ENCODE results near the gene CDC42EP5.

CDC42EP5 gene

GRCh38 chr19:54461613-54462012 is 11.5 kb downstream of the CDC42EP5 start:
- DNase-seq, result no peak

DNA sequence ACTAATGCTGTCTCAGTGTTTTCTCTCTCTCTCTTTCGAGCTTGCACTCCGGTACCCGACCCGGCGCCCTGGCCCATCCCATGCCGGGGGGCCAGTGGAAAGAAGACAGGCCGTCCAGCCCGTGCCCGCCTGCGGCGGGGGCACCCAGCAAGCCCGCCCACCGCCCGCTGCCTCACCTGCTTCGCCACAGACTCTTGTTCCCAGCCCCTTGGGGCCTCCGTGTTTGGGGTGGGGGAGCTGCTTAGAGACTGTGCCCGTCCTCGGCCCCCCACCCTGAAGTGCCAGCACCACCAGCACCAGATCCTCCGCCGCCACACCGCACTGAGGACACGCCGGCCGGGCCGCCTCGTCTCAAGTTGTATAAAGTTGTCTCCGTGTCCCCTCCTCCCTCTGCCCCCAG is 11.9 kb downstream of the CDC42EP5 start:
- no peak for DNase-seq

GRCh38 chr19:54460230-54461005 is 12.7 kb downstream of the CDC42EP5 start:
- no peak for DNase-seq

DNA sequence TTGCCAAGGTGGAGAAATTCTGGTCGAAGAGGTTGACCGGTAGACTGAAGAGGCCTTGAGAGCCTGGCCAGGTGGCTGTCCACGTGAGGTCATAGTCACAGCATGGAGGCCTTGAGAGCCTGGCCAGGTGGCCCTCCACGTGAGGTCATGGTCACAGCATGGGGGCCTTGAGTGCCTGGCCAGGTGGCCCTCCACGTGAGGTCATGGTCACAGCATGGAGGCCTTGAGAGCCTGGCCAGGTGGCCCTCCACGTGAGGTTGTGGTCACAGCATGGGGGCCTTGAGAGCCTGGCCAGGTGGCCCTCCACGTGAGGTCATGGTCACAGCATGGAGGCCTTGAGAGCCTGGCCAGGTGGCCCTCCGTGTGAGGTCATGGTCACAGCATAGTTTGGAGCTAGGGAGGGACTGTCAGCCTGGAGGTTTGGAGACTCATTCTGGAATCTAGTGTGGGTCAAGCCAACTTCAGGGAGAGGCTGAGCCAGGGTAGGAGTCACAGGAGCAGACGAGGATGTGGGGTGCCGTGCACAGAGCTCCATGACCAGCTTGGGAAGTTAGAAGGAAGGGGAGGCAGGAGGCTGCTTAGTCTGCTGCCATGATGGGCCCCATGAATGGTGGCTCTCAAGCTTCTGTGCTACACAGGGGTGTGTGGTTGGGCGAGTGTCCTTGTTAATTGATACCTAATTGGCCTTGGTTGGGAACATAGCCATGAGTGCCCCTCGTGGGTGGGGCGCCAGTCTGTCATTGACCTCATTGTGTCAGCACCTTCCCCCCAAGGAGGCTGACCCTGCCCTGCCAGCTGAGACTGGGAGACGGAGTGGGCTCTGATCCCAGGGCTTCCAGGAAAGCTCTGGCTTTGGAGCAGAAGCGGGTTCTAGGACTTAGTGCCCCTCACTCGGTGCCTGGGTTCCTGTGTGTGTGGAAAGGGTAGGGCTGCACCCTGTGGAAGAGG is 13.5 kb downstream of the CDC42EP5 start:
- no peak for DNase-seq

DNA sequence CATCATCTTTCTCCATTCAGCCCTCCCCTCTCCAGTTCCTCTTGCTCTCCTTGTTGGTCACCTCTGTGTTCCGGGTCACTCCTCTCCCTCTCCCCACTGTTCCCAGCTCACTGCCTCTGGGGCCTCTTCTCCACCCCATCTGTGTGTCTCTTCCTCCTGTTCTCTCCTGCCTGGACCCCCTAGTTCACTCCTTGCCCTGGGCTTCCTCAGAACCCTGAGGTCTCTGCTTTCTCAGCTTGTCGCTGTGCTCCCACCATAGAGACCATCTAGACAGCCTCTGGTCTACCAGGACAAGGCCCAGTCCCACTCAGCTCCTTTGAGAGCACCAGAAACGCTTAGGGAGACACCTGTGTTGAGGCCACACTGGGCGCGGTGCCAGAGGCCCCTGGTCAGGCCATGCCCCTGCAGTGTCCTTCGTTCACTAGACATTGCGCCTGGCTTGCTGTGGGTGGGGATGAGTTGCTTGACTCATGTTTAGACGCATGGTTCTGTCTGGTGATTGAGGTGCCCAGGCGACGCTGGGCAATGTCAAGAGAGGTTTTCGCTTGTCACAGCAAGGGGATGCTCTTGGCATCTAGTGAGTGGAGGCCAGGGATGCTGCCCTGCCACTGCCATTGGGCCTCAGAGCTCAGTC is 14.3 kb downstream of the CDC42EP5 start:
- DNase-seq, result no peak

- DNase-seq, result no peak
Measured at GRCh38 chr19:54457773-54458647, 15.1 kb downstream of the CDC42EP5 start.

DNA sequence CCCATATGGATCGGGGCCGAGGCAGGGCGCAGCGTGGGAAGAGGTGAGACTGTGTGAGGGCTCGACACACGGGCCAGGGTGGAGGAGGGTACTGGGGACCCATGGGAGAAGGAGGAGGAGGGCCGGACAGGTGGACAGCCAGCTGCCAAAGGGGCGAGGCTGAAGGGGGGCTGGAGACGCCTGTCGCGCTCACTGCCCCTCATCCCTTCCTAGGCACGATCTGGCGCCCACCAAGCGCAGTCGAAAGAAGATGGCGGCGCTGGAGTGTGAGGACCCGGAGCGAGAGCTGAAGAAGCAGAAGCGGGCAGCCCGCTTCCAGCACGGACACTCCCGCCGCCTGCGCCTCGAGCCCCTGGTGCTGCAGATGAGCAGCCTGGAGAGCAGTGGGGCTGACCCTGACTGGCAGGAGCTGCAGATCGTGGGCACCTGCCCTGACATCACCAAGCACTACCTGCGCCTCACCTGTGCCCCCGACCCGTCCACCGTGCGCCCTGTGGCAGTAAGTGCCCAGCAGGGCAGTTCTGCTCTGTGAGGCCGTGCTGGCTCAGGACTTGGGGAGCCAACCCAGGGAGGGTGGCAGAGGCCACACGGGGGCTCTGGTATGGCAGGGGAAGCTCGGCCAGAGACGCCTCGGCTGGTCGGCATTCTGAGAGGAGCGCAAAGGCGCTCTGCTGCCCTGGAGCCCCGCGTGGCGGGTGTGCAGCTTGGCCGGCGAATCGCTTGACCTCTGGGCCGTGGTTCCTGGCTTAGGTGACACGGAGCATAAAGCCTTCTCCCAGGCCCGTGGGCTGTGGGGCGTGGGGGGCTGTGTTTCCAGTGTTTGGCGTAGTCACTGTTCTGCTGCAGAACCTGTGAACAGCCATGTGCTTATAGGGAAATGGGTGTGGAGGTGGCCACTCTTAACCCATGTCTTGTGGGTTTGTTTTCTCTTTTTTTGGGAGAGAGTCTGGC is 16.4 kb downstream of the CDC42EP5 start:
- no peak for DNase-seq

DNA sequence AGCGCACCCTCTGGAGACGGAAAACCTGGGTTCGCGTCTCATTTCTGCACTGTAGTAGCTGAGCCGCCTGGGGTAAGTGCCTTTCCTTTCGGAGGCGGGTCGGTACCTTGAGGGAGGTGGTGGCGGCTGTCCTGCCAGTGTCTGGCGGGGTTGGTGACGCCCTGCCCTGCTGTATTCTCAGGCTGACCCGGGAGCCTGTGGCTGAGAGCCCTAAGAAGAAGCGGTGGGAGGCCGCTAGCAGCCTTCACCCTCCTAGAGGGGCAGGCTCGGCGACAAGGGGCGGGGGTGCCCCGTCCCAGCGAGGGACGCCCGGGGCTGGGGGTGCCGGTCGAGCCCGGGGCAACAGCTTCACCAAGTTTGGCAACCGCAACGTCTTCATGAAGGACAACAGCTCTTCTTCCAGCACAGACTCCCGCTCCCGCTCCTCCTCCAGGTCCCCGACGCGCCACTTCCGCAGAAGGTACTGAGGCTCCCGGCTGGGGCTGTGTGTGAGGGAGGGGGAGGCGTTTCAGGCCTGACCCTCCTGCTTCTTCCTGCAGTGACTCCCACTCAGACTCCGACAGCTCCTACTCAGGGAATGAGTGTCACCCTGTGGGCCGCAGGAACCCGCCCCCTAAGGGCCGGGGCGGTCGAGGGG is 17.2 kb downstream of the CDC42EP5 start:
- DNase-seq, result no peak

DNA sequence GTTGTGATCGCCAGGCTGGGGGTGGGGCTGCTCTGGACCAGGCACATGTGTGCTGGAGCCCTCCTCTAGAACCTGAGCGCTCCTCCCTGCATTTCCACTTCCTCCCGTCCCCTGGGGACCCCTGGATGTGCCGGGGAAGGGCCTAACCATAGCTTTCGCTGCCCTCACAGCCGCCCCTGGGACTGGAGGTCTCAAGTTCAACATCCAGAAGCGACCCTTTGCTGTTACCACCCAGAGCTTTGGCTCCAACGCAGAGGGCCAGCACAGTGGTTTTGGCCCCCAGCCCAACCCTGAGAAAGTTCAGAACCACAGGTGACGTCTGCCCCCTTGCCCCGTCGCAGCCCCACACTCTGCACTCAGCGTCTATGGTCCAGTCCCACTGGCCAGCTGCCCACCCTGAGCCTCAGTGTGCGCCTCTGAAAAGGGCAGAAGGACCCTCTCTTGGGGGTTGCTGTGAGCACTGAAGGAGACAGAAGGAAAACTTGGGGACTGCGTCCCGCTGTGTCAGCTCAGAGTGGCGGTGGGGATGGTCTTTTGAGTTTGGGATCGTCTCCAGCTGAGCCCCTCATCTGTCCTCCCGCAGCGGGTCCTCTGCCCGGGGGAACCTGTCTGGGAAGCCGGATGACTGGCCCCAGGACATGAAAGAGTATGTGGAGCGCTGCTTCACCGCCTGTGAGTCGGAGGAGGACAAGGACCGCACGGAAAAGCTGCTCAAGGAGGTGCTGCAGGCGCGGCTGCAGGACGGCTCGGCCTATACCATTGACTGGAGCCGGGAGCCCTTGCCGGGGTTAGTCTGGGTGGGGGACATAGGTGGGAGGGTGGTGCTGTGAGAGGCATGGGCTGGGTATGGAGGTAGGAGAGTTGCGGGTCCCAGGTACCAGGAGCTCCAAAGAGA is 18.1 kb downstream of the CDC42EP5 start:
- no peak for DNase-seq

DNA sequence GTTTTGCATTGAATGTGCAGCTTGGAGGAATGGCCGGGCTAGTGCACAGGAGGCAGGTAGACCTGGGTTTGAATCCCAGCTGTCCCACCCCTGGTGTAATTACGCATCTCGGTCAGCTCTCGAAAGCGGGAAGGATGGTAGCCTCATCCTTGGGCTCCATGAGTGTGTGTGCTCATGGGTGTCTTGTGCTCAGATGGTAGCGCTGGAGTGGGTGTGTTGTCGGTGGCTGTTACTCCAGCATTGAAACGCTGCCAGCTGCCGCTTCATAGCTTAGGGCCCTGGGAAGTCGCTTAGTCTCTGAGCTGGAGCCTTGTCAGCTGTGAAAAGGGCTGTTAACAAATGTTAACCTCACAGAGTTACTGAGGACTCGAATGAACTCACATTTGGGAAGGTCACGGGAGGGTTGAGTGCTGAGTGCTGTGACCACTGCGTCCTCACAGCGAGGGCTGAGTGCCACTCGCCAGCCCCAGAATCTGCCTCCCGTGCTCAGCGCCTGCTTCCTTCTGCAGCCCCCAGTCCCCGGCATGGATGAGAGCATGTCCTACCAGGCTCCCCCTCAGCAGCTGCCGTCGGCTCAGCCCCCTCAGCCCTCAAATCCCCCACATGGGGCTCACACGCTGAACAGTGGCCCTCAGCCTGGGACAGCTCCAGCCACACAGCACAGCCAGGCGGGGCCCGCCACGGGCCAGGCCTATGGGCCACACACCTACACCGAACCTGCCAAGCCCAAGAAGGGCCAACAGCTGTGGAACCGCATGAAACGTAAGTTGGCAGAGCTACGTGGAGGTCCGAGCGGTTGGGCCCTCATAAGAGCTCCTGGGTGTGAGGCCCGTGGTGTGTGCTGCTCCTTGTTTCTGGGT is 18.9 kb downstream of the CDC42EP5 start:
- no peak for DNase-seq

DNA sequence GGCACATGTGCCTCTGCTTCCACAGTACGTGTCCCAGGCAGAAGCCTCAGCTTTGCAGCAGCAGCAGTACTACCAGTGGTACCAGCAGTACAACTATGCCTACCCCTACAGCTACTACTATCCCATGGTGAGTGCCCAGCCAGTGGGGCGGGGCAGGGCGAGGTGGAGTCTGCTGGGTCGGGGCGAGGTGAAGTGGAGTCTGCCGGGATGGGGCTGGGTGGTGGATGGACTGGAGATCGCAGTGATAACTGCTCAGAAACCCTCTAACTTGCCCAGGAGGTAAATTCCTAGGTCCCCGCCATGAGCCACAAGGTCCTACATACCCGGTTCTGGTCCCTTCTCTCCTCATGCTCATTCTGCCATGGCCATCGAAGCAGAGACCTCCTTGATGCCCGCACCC is 20.5 kb downstream of the CDC42EP5 start:
- DNase-seq, result no peak

GRCh38 chr19:54451997-54452396 is 21.1 kb downstream of the CDC42EP5 start:
- DNase-seq, result no peak

- no peak for DNase-seq
Measured at GRCh38 chr19:54451331-54451871, 21.7 kb downstream of the CDC42EP5 start.

GRCh38 chr19:54449701-54450069 is 23.4 kb downstream of the CDC42EP5 start:
- DNase-seq, result no peak

DNA sequence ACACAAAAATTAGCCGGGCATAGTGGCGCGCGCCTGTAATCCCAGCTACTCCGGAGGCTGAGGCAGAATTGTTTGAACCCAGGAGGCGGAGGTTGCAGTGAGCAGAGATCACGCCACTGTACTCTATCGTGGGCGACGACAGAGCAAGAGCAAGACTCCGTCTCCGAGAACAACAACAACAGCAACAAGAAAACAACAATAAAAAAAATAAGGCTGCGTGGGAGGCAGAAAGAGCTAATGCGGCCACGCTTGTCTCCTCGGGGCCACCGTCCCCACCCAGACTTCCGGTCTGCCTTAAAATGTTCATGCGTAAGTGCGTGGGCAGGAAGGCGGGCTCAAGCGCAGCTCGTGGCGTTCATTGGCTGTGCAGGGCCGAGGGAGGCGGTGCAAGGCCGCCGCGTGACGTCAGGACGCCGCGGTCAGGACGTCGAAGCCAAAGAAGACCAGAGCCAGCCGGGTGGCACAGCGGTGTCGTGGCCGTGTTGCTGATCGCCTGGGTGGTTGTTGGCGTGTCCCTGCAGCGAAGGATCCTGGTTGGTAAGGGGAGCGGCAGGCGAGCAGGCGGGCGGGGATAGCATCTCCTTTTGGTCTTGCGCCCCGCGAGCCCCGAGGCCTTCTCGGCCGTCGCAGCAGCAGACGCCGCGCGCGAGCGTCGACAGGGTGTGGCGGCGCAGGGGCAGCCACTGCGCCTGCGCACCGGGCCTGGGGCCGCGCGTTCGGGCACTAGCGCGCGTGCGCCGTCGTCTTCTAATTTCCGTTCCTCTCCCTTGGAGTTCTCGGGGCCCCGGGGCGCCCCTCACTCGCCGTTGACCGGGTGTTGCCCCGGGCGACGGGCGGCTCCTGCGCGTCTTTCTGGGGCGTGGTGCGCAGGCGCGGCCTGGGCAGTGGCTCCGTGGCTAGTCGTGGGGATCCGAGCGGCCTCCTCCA is 24.1 kb downstream of the CDC42EP5 start, which contains the start of gene LENG8:
Gene LENG8 (plus strand): TSS at position 426 of the 927 bp plus-strand sequence. CDS start 2,146 bp downstream, outside the sequence.
- DNase-seq, result peak; percentile 96 to 97

DNA sequence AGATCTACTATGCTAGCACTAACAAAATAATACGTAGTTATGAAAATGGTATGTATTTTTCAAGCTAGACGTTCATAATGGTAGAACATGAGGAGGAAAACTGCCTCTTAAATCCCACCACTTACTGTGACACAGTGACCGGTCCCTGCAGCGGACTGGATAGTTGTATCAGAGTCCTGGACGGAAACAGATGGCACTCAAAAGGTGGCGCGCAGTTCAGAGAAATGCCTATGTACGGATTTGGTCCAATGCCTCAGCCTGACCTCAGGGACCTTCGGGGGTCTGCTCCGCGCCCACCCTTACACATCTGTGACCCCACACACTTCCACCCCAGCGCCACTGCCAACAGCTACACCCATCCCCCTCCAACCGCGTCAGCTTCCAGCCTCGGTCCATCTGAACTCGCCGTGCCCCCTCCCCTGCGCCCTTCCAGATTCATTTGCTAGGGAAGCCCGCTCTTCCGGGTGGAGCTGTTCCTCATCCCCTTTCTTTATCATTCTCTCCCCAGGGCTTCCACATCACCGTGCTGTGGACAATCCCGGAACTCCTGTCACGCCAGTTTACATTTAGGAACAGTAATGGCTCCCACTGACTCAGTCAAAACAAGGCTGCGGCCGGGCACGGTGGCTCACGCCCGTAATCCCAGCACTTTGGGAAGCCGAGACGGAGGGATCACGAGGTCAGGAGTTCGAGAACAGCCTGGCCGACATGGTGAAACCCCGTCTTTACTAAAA is 24.9 kb downstream of the CDC42EP5 start:
- peak; percentile 49 to 59 for DNase-seq

Measured in activated CD4-positive, alpha-beta T cell treated with anti-CD3 and anti-CD28 coated beads, Interleukin-2, amount 50 U/mL, for 48 hours (primary cell).